Stimulated activated CD4-positive, alpha-beta T cell treated with anti-CD3 and anti-CD28 coated beads, TNF-alpha, amount 100 ng/mL, for 24 hours (primary cell): Measurements from ENCODE around the gene RACGAP1.
A peak's percentile ranks its signal among the peaks of the same experiment; 100 is the strongest.

Experiments
- DNase-seq, 3 experiments: peaks; one replicate each; pipeline ENCODE4 v3.0.0-alpha.2; 2020; ENCODE audit warnings: low read depth in 3 of 3

The RACGAP1 gene

GRCh38 chr12:50025187-50026059, at the start of gene RACGAP1:
Gene RACGAP1, minus strand, starts transcription at chr12:50025494. Its CDS starts 8,779 bp downstream, at chr12:50016715.
- peak; percentile 85 to 93 (median 93) for DNase-seq

DNA sequence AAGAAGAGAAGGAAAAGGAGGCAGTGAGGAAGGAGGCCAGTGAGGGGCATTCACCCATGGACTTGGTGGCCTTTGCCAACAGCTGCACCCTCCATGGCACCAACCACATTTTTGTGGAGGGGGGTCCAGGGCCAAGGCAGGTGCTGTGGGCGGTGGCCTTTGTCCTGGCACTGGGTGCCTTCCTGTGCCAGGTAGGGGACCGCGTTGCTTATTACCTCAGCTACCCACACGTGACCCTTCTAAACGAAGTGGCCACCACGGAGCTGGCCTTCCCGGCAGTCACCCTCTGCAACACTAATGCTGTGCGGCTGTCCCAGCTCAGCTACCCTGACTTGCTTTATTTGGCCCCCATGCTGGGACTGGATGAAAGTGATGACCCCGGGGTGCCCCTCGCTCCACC, 48.4 kb upstream of the RACGAP1 start:
- DNase-seq = no peak

DNA sequence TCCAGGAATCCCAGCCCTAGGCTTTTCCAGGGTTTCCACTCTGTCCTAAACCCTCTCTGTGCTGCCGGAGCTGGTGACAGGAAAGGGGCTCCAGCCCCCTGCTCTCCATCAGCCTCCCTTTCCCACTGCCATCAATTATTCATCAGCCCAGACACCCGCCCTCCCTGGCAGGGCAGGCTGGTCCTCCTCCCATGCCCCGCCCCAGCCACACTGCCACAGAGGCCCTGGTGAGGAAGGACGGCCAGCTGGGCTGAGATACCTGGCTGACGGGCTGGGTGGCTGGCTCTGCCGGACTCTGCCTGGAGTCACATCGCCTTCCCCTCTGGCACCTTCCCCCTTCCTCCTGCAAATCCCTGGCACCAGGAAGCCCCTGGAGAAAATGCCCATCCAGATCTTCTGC, 47.9 kb upstream of the RACGAP1 start:
- DNase-seq = no peak

DNA sequence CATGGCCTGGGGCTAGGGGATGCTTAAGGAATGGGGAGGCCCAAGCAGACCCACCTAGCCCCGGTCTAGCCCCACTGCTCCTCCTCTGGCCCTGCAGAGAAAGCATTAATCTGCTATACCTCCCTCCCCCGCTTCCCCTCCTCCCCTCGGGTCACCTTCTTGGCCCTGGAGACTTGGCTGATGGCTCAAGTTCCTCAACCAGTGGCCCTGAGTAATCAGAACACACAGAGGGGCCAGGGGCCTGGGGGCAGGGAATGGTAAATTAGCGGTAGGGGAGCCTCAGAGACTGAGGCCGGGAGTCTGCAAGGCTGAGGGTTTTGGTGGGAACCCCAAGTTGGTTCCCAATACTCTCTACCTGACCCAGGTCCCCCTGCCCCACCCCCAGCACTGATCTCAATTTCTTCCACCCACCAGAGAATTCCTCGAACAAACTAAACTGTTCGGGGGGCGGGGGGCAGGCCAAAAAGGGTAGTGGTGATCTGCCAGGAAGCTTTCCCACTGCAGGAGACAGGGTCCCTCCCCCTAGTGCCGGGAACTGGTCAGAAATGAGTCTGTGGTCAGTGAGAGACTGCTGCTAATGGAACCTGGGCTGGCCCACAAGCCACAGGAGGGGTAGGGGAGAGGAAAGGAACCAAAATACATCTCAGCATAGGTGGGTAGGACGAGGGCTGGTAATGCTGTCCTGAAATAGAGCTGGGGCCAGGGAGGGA, 47.1 kb upstream of the RACGAP1 start:
- no peak for DNase-seq

DNA sequence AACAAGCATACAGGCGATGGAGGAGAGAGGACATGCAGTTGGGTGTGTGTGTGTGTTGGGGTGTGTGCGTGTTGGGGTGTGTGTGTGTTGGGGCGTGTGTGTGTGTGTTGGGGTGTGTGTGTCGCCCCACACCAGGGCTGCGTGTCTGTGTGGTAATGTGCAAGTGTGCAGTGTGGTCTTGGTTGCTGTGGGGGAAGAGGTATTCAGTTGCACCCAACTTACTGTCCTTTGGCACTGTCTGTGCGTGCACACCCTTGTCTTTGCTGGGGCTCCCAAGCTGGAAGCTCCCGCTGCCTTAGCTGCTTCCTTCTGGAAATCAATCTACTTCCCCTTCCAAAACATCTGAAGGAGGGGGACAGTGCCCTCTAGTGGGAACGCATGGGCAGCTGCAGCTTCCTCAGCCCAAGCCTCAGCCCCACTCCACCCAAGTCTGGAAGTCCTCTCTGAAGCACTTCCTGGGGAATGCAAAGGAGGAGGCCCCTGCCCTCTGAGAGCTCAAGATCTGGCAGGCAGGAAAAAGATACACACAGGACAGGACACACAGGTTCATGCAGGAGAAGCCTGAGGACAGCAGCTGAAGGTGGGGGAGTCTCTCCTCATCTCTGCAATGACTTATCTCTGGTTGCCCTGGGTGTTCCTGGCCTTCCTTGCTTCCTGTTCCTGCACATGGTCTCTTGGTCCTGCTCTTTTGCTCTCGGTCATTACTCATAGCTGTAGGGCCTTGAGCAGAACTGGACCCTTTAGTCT, 45.2 kb upstream of the RACGAP1 start:
- peak in 2 of 3 experiments; percentile 31 to 56 for DNase-seq

DNA sequence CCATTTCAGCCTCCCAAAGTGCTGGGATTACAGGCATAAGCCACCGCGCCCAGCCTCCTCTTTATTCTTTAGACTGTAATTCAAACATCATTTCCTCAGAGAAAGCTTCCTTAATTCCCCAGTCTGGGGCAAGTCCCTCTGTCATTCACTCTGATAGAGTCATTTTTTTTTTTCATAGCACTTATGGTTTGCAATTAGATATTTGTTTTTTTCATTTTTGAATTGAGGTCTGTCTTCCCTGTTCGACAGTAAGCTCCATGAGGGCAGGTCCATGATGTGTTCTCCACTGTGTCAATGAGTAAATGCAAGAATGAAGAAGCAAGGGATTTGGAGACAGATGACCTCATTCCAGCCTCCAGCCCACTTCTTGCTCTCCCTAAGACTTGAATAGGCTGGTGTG, 44.2 kb upstream of the RACGAP1 start:
- DNase-seq = no peak

- no peak for DNase-seq
Measured at GRCh38 chr12:50069069-50069468, 43.8 kb upstream of the RACGAP1 start.

DNA sequence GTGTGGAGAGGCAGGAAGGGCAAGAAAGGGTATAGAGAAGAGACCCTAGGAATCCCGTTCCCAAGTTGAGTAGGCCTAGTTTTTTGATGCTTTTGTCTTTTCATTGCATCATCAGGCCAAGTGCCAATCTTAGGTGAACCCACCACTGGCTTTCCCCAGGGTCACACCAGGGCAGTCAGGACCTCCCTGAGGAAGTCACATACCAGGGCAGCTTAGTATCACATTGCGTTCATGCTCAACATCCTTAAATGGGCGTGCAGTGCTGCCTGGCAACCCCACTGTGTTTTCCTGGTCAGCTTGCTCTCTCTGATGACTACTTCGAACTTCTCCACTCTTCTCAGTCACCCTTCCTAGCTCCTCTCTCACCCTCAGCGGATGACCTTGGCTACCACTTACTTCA, 41.1 kb upstream of the RACGAP1 start:
- DNase-seq = no peak

GRCh38 chr12:50065726-50066310, 40.5 kb upstream of the RACGAP1 start:
- no peak for DNase-seq

GRCh38 chr12:50062728-50063460, 37.6 kb upstream of the RACGAP1 start:
- no peak for DNase-seq

DNA sequence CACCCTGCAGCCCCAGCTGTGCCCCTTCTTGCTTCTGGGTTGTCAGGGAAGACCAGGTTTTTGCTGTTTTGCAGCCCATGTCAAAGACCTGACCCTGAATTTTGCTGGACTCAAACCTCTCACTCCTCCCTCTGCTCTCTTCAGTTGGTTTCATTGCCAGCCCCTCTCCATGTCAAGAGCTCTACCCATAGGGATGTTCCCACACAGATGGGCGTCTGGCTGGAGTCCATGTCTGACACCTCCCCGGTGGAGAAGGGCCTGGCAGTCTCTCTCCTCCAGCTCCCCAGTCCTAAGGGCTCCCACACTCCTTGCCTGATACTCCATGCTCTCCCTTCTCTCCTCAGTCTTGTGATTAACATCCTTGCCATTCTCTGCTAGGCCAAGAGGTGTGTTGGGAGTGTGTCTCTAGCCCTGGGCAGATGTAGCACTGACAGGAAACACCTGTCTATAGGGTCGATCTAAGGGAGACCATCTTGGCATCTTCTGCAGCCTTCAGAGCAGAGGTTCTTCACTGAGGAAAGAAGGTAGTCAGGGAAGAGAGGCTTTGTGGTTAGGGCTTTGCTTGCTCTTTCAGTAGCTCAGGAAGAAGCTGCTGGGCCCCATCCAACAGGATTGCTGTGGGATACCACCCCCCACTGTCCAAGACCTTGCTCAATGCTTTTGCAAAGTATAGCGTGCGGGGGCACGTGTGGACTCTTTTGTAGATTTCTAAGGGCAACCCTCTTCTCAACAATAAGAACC, 36.8 kb upstream of the RACGAP1 start:
- DNase-seq = no peak

- DNase-seq = no peak
Measured at GRCh38 chr12:50061171-50061570, 35.9 kb upstream of the RACGAP1 start.

DNA sequence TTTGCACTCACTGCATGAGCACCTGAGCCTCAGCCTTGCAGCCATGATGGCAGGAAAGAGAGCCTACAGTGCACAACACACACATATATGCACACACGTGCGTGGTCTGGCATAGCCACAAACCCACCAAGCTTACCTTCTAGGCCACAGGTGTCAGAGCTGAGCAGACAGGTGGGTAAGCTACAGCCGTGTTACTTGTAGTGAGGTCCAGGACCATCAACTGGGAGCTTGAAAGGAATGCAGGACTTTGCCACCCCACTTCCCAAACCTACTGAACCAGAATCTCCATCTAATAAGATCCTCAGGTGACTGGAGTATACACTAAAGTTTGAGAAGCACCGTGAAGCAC, 34.8 kb upstream of the RACGAP1 start:
- no peak for DNase-seq

GRCh38 chr12:50059440-50060119, 34.3 kb upstream of the RACGAP1 start:
- DNase-seq = peak in 2 of 3 experiments; percentile 21 to 67

DNA sequence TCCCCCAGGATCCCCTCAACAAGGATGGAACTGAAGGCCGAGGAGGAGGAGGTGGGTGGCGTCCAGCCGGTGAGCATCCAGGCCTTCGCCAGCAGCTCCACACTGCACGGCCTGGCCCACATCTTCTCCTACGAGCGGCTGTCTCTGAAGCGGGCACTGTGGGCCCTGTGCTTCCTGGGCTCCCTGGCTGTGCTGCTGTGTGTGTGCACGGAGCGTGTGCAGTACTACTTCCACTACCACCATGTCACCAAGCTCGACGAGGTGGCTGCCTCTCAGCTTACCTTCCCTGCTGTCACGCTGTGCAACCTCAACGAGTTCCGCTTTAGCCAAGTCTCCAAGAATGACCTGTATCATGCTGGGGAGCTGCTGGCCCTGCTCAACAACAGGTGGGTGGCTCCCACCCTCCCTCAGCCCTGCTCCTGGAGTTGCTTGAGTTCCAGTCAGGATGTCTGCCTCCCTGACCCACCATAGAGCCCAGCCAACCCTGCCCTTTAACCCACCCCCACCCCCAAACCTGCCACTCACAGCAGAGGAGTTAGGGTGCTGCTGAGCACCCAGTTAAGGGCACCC, 33.5 kb upstream of the RACGAP1 start:
- DNase-seq = no peak

DNA sequence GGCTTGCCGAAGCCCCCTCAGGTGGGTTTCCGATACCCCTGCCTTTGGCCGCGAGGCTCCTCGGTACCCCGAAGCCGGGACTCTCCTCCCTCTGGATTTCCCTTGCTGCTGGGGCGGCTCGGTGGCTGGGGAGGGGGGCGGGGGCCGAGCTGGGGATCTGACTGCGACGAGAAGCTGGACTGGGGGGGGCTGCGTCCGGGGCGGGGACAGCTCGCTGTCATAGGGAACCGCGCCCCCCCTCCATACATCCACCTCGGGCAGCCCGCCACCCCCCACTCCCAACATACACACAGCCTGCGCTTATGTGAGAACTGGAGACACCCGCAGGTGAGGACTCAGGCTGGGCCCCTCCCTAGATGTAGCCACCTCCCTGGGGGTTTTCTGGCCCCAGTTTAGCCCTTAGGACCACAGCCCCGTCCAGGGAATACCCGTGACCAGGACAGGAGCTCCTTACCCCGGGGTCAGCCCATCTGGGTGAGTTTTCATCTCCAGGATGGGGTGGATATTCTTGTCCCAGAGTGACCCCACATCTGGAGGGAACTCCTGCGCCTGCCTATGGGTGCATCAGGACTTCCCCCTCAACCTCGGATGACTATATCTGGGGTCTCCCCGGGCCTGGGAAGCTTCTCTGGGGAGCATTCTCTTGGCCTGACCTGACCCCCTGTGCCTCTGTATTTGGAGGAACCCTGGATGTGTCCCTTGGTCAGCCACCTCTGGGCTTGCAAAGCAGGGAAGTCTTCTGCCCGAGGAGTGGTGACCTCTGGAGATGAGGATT, 32.8 kb upstream of the RACGAP1 start:
- no peak for DNase-seq

- DNase-seq = peak; percentile 15 to 54 (median 23)
Measured at GRCh38 chr12:50057000-50057841, 31.9 kb upstream of the RACGAP1 start, which contains the start of gene ASIC1. Gene ASIC1, plus strand, starts transcription at chr12:50057596. Its CDS starts 1,171 bp downstream, at chr12:50058767.

DNA sequence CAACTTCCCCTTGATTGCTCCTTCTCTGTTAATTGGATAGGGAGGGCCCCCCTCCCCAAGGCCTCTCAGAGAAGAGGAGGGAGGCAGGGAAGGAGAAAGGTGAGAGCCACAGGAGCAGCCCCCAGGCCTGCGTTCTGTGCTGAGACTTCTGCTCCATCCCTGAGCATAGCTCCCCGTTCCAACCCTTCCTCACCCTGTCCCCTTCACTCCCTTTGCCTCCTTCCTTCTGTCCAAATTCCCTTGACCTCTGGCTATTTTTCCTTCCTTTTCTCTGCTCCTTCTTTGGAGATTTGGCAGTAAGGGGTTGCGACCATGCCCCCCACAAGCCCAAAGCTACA, 31.3 kb upstream of the RACGAP1 start:
- no peak for DNase-seq
